ENCODE measurements around the gene OSBPL3. TPM values are rescaled to one million over a fixed set of nuclear protein-coding genes. Genes with fewer than 3 reads are reported as not detected.

The OSBPL3 gene
- total RNA-seq, 1 donor from 2014 or later: 59.2 TPM

- Histone ChIP-seq H3K9me3 (no peaks in the 10 kb centered on the region), H3K36me3 (no peaks in the 10 kb centered on the region), H3K27me3 (no peaks in the 10 kb centered on the region), H3K4me1 (no peaks in the 10 kb centered on the region), H3K4me3 (no peak overlapping the region), H3K27ac (no peak overlapping the region)
- intact Hi-C loops (cut with DNase I): no loop called here
- no peak for DNase-seq (ENCODE audit: extremely low spot score in 2 of 2)
- TF ChIP-seq POLR2AphosphoS5 (IDR thresholded peaks at IDR 0.05; ENCODE audit: insufficient read depth in 1 of 2, low read depth in 1 of 2) (no peak), POLR2A (IDR thresholded peaks at IDR 0.05) (no peak), CTCF (IDR thresholded peaks at IDR 0.05) (no peak)
These were observed 185.9 kb downstream of the OSBPL3 start for GRCh38 chr7:24793982-24794648.

GRCh38 chr7:24788961-24789576, 190.9 kb downstream of the OSBPL3 start:
- no peak for DNase-seq (ENCODE audit: extremely low spot score in 2 of 2)
- H3K4me3 ChIP-seq: no peak overlapping the region
- no peaks in the 10 kb centered on the region for H3K36me3 ChIP-seq
- no peaks in the 10 kb centered on the region for H3K4me1 ChIP-seq
- H3K9me3 ChIP-seq: no peaks in the 10 kb centered on the region
- H3K27me3 ChIP-seq: no peaks in the 10 kb centered on the region
- intact Hi-C loops (cut with DNase I): no loop called here
- no peak for TF ChIP-seq POLR2AphosphoS5 (IDR thresholded peaks at IDR 0.05; ENCODE audit: insufficient read depth in 1 of 2, low read depth in 1 of 2)
- no peak for TF ChIP-seq POLR2A (IDR thresholded peaks at IDR 0.05)
- no peak for TF ChIP-seq CTCF (IDR thresholded peaks at IDR 0.05)
- H3K27ac ChIP-seq: no peak overlapping the region

GRCh38 chr7:24788075-24788474, 191.9 kb downstream of the OSBPL3 start:
- no peaks in the 10 kb centered on the region for H3K27me3 ChIP-seq
- no peaks in the 10 kb centered on the region for H3K36me3 ChIP-seq
- H3K4me3 ChIP-seq: no peak overlapping the region
- H3K9me3 ChIP-seq: no peaks in the 10 kb centered on the region
- H3K4me1 ChIP-seq: no peaks in the 10 kb centered on the region
- no peak overlapping the region for H3K27ac ChIP-seq
- DNase-seq (ENCODE audit: extremely low spot score in 2 of 2): no peak
- intact Hi-C loops (cut with DNase I): no loop called here
- TF ChIP-seq CTCF (IDR thresholded peaks at IDR 0.05) (no peak), POLR2AphosphoS5 (IDR thresholded peaks at IDR 0.05; ENCODE audit: insufficient read depth in 1 of 2, low read depth in 1 of 2) (no peak), POLR2A (IDR thresholded peaks at IDR 0.05) (no peak)

- no peak for TF ChIP-seq POLR2AphosphoS5 (IDR thresholded peaks at IDR 0.05; ENCODE audit: insufficient read depth in 1 of 2, low read depth in 1 of 2)
- no peak for TF ChIP-seq POLR2A (IDR thresholded peaks at IDR 0.05)
- no peak for TF ChIP-seq CTCF (IDR thresholded peaks at IDR 0.05)
- intact Hi-C loops (cut with DNase I): no loop called here
- DNase-seq (ENCODE audit: extremely low spot score in 2 of 2): no peak
These were observed 193.0 kb downstream of the OSBPL3 start for GRCh38 chr7:24786941-24787340.

GRCh38 chr7:24786306-24786705, 193.7 kb downstream of the OSBPL3 start:
- TF ChIP-seq POLR2A (IDR thresholded peaks at IDR 0.05) (no peak), POLR2AphosphoS5 (IDR thresholded peaks at IDR 0.05; ENCODE audit: insufficient read depth in 1 of 2, low read depth in 1 of 2) (no peak), CTCF (IDR thresholded peaks at IDR 0.05) (no peak)

More at GRCh38 chr7:24786941-24787340, 193.0 kb downstream of the OSBPL3 start:
- H3K9me3 ChIP-seq: no peaks in the 10 kb centered on the region
- H3K4me1 ChIP-seq: no peaks in the 10 kb centered on the region
- no peaks in the 10 kb centered on the region for H3K27me3 ChIP-seq
- no peak overlapping the region for H3K4me3 ChIP-seq
- no peaks in the 10 kb centered on the region for H3K36me3 ChIP-seq
- no peak overlapping the region for H3K27ac ChIP-seq

More at GRCh38 chr7:24786306-24786705, 193.7 kb downstream of the OSBPL3 start:
- Histone ChIP-seq H3K27ac (no peak overlapping the region), H3K4me1 (no peaks in the 10 kb centered on the region), H3K27me3 (no peaks in the 10 kb centered on the region), H3K4me3 (no peak overlapping the region), H3K36me3 (no peaks in the 10 kb centered on the region), H3K9me3 (no peaks in the 10 kb centered on the region)
- no peak for DNase-seq (ENCODE audit: extremely low spot score in 2 of 2)
- intact Hi-C loops (cut with DNase I): no loop called here
